Ovary (tissue), 3 donors: ENCODE data around the gene NOXRED1.

ENCODE experiments used
- CTCF ChIP-seq, 3 donors: fragments of 450-650 bp in 2 of 3; fragments of 200-600 bp in 1 of 3; IDR thresholded peaks; one replicate each; pipeline versions ENCODE4 v1.5.1 to v1.8.0; 2016 to 2022; ENCODE audit warnings: antibody characterized with exemption in 3 of 3, mild to moderate bottlenecking in 1 of 3
- POLR2A ChIP-seq: fragments of 450-650 bp; IDR thresholded peaks from one replicate; pipeline ENCODE4 v1.6.1; 2017; ENCODE audit warnings: antibody characterized with exemption, mild to moderate bottlenecking, moderate library complexity
- donor health status: DM: no; HTN: no; CAD: no.

DNA sequence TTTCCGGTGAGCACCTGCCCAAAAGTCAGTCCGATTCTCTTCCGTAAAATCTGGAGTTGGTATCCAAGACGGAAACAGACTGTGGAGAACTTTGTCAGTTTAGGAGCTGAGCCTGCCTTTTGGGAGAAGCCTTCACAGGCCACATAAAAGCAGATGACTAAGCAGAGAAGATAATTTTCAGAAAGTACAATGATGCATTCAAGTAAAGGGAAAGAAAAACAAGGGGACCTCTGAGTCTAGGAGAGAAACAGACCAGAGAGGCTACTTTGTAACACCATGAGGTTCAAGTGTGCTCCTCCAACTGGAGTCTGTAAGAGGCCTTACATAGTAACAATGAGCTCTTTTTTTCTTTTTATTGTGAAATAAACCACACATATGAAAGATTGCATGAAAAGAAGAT, 67.5 kb downstream of the NOXRED1 start:
- TF ChIP-seq CTCF (IDR thresholded peaks at IDR 0.05) (no peak), POLR2A (no peak)
